Epidermal melanocyte (primary cell): Measurements from ENCODE around the gene NPBWR2.
"Not testable (repeated sequence)": the region's sequence is repeated elsewhere in the genome, so short reads cannot be mapped to it uniquely, and the experiment has no call there.

ENCODE experiments used
- DNase-seq: peaks from one replicate; pipeline ENCODE4 v3.0.0; 2011; ENCODE audit warnings: low spot score; ENCODE audit not compliant: insufficient read length

Gene NPBWR2

DNA sequence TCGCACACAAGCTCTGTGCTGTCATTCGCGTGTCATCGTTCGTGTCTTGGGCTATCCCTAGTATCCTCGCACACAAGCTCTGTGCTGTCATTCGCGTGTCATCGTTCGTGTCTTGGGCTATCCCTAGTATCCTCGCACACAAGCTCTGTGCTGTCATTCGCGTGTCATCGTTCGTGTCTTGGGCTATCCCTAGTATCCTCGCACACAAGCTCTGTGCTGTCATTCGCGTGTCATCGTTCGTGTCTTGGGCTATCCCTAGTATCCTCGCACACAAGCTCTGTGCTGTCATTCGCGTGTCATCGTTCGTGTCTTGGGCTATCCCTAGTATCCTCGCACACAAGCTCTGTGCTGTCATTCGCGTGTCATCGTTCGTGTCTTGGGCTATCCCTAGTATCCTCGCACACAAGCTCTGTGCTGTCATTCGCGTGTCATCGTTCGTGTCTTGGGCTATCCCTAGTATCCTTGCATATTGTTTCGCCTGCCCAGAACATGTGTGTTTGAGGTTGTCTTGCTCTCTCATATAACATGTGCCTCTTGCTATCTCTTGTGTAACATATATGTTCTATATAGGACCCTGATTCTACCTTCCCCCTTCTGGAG lies 20.0 kb downstream of the NPBWR2 start:
- DNase-seq: not testable (repeated sequence)

GRCh38 chr20:64086801-64087200 lies 20.6 kb downstream of the NPBWR2 start:
- no peak for DNase-seq

GRCh38 chr20:64084685-64085152 lies 22.6 kb downstream of the NPBWR2 start:
- no peak for DNase-seq

DNA sequence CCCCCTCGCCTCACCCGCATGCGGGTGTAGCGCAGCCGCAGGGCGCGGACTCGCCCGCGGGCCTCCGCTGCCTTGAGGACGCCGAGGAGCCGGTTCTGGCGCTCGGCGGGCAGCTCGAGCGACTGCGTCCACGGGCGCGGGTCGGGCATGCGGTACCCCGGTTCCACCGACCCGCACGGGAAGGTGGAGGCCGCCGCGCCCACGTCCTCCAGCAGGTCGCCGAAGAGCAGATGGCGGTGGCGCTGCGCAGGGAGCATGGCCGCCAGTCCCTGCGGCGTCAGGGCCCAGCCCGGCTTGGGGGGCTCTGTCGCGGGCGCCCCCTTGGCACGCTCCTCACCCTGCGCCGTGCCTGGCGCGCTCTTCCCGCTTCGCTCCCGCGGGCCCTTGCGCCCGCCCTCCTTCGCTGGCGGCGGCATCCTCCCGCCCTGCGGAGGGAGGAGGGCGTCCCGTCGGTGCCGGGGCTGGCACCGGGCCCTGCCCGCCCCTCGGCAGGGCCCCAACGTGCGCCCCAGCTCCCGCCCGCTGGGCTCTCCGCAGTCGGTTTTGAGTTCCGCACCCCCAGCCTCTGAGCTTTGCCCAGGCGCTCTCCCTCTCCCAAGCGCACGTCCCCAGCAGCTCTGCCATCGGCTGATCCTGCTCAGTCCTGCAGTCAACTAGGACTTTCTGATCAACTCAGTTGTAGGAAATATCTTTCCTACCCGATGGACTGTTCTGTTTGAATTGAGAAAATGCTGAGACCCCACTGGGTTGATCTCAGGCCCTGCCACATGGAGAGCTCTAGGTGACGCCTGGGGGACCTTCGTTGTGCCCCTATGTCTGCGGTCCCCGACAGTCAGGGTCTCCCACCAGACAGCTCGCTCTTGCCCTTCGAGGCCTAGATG lies 23.3 kb downstream of the NPBWR2 start, which contains the start of gene LKAAEAR1:
LKAAEAR1 (minus strand) TSS at position 595 of the 881 bp plus-strand sequence; CDS start at position 416, 179 bp downstream.
- DNase-seq: no peak

DNA sequence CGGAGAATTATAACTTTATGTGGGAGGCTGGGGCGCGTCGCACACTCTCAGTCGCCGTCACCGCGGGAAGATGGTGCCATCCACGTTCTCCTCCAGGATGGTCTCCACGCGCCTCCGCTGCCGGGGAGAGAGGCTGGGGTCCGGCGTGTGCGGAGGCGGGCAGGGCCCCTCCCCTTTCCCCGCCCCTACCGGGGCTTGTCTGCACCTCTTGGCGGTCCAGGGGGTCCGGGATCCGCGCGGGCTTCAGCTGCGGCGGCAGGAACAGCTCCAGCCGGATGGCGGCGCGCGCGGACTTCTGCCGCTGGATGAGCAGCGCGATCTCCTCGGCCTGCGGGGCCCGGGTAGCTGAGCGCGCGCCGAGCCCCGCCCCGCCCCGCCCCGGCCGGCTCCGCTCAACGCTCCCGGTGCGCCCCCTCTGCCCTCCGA lies 24.0 kb downstream of the NPBWR2 start:
- peak; percentile 71 for DNase-seq

DNA sequence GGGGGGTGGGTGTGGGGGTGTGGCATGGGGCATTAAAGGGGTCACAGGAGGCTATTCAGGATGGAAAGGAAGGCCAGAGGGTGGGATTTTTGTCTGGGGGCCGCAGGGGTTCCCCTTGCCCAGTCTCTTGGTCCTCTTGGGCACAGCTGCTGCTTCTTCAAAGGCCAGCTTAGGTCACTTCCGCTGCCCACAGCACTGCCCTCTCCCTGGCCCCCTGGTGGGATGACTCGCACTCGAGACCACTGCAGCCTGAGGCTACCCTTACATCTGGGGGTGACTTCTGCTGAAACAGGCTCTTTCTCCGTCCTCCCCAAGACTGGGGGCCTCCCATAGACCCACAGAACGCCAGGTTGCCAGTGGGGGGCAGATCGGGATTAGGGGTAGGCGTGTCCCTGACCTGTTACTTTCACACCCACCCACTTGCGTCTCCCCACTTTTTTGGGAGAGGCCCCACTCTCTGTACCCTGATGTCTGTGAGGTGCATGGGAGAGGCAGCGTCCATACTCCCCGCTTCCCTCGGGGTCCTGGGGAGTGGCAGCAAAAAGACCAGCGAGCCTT lies 24.5 kb downstream of the NPBWR2 start:
- DNase-seq: no peak

- no peak for DNase-seq
These were observed 25.1 kb downstream of the NPBWR2 start for GRCh38 chr20:64082126-64082731.

- no peak for DNase-seq
These were observed 25.8 kb downstream of the NPBWR2 start for GRCh38 chr20:64081624-64081964.

GRCh38 chr20:64080813-64081623 lies 26.3 kb downstream of the NPBWR2 start:
- no peak for DNase-seq

GRCh38 chr20:64080013-64080812 lies 27.2 kb downstream of the NPBWR2 start, which contains the start of gene OPRL1:
OPRL1 (plus strand) TSS chr20:64080082; CDS start chr20:64092721, 12,639 bp downstream.
- no peak for DNase-seq

DNA sequence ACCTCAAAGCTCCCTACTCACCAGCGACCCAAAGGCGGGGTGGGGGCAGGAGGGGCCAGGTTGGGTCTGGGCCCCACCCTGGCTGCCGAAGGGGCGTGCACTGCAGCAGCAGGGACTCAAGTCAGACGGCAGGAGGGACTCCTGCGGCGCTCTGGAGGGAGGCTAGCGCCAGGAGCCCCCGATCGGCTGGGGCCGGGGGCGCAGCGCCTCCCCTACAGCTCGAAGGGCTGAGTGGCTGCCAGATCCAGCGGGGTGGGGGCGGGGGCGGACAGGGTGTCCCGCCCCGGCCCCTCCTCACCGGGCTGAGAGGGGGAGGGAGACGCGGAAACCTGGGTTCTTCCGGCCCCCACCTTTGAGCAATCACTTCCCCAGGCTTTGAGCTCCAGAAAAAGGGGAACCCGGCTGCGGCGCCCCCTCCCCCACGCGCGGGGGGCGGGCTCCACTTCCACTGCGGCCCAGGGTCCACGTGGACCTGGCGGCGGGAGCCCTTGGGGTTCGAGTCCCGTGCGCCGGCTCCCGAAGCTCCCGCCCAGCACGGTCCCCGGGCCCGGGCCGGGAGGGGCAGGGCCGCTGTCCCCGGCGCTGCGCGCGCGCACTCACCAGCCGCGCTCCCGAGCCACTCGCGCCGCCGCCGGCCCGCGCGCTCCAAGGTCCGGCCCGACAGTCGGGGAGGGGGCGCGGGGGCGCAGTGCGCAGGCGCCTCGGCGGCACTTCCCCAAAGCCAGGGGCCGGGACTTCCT lies 27.9 kb downstream of the NPBWR2 start, which contains the start of gene RGS19:
RGS19 (minus strand) TSS at position 246 of the 740 bp plus-strand sequence. CDS start 2,632 bp downstream, outside the sequence.
- DNase-seq: peak; percentile 69

- no peak for DNase-seq
These were observed 28.5 kb downstream of the NPBWR2 start for GRCh38 chr20:64078934-64079272.

GRCh38 chr20:64077876-64078551 lies 29.4 kb downstream of the NPBWR2 start:
- no peak for DNase-seq

DNA sequence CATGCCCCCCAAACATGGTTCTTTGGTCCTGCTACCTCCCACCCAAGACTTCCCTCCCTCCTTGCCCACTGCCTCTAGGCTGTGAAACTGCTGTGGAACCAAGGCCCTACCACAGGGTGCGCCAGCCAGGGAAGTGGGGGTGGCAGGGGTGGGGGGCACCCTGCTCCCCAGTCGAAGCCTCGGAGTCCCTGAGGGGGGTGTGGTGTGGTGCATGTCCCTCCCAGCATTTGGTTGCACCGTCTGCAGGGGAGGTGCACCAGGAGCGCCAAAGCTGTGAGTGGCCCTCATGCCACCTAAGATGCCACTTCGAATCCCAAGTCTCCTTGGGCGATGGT lies 29.9 kb downstream of the NPBWR2 start:
- DNase-seq: no peak

DNA sequence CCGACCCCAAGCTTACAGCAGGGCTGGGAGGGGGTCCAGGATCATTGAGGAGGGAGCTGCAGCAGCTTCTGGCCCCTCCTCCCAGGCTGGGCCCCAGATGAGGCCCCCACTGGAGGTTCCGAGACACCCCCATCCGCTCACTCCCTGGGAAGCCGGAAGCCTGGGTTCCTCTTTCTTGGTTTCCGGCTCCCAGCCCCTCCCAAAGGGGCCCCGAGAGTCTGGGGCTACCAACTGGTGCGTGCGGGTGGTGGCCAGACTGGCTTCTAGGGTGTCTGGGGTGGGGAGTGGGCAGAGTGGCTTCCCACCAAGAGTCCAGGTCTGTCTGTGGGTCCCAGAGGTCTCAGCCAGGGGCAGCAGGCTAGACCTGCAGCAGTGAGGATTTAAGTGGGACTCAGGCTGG lies 30.3 kb downstream of the NPBWR2 start:
- no peak for DNase-seq

DNA sequence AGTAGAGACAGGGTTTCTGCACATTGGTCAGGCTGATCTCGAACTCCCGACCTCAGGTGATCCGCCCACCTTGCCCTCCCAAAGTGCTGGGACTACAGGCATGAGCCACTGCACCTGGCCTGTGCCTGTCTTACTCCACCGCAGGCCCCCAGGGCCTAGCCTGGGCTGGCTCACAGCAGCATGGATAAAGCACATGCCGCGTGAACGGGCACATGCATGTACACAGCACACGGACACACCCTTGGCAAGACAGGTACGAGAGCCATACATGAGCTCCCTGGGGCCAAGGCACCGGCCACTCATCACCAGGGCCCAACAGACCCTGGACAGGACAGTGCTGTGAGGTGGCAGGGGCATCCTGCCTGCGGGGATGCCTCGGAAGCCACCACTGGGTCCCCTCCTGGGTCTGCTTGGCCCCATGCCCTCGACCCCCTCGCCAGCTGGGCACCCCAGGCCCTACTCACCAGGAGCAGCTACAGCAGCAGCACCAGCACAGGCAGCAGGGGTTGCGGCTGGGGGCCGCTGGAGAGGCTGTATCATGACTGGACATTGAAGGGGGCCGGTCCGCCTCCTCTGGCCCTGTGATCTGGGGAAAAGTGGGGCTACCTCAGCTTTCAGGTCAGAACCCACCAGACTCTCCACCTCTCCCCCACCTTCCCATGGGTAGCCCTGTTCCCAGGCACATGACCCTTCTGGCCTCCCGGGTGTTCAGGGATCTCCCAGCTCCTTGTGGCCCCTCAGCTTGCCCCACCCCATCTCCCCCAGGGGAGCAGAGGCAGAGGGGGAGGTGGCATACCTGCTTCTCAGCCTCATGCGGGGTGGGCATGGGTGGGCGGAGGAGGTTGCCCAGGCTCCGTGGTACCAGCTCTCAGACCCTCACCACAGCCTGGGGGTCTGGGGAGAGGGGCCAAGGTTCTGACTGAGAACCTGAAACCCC lies 31.0 kb downstream of the NPBWR2 start:
- no peak for DNase-seq

- DNase-seq: no peak
These were observed 31.8 kb downstream of the NPBWR2 start for GRCh38 chr20:64075556-64075955.

- no peak for DNase-seq
These were observed 32.4 kb downstream of the NPBWR2 start for GRCh38 chr20:64074963-64075362.
